ENCODE data around the gene RELCH. TPM values are rescaled to one million over a fixed set of nuclear protein-coding genes. Genes with fewer than 3 reads are reported as not detected.

The RELCH gene
- total RNA-seq, 1 experiment from 2014 or later: 21.6 TPM

GRCh38 chr18:62280786-62281185 lies 93.7 kb downstream of the RELCH start:
- Histone ChIP-seq H3K4me2 (ENCODE audit: low read length) (peak overlapping the region; percentile 77), H4K20me1 (ENCODE audit: low read length) (no peaks in the 10 kb centered on the region), H3K36me3 (ENCODE audit: low read depth, low read length) (peaks cover 7% of the 10 kb centered on the region; the same call in 1 of the 2 replicates), H3K9ac (ENCODE audit: low read length) (no peak overlapping the region), H3K4me1 (ENCODE audit: insufficient read depth, low read length) (peaks cover 29% of the 10 kb centered on the region), H2AFZ (ENCODE audit: low read length) (no peak overlapping the region), H3K9me2 (replicated peaks; ENCODE audit: low read length) (no peaks in the 10 kb centered on the region), H3K9me3 (ENCODE audit: low read length) (no peaks in the 10 kb centered on the region), H3K79me2 (ENCODE audit: low read length) (no peaks in the 10 kb centered on the region), H3K27me3 (ENCODE audit: low read length) (no peaks in the 10 kb centered on the region), H3K4me3 (ENCODE audit: low read length) (no peak overlapping the region), H3K27ac (ENCODE audit: low read length) (no peak overlapping the region), H3F3A (ENCODE audit: low read length, unreplicated experiment) (peaks cover 5% of the 10 kb centered on the region)
- ChIA-PET POLR2A (ENCODE audit: unreplicated experiment) (no interaction called here), CTCF (interaction anchor here (0.8 kb wide), 1 partner anchor 145 kb away, joined by 3 read pairs; no protein-coding TSS in a partner anchor)
- BruUV-seq (replicated peaks): no TSS peak
- no peak for ATAC-seq
- intact Hi-C loops (cut with micrococcal nuclease): loop anchor here (5.0 kb wide), 1 partner anchor 117 kb away; no protein-coding TSS in a partner anchor
- TF ChIP-seq EZH2 (IDR thresholded peaks at IDR 0.05; ENCODE audit: low read length, unreplicated experiment) (no peak), CTCF (conservative IDR thresholded peaks at IDR 0.05; ENCODE audit: low read depth, low read length) (no peak), EZH2phosphoT487 (IDR thresholded peaks at IDR 0.05; ENCODE audit: borderline replicate concordance, low read length) (no peak)
- DNase-seq: no peak

GRCh38 chr18:62281684-62282083 lies 94.6 kb downstream of the RELCH start:
- ATAC-seq: peak; percentile 68
- intact Hi-C loops (cut with micrococcal nuclease): loop anchor here (5.0 kb wide), 1 partner anchor 116 kb away; no protein-coding TSS in a partner anchor
- peaks cover 5% of the 10 kb centered on the region for H3F3A ChIP-seq (ENCODE audit: low read length, unreplicated experiment)
- no peaks in the 10 kb centered on the region for H3K9me2 ChIP-seq (replicated peaks; ENCODE audit: low read length)
- H3K4me3 ChIP-seq (ENCODE audit: low read length): peak overlapping the region; percentile 37; the same call in 1 of the 2 replicates
- no peaks in the 10 kb centered on the region for H4K20me1 ChIP-seq (ENCODE audit: low read length)
- peak overlapping the region; percentile 85 for H3K27ac ChIP-seq (ENCODE audit: low read length)
- no TSS peak for BruUV-seq (replicated peaks)
- H3K9me3 ChIP-seq (ENCODE audit: low read length): no peaks in the 10 kb centered on the region
- POLR2A ChIA-PET (ENCODE audit: unreplicated experiment): no interaction called here
- peaks cover 7% of the 10 kb centered on the region; the same call in 1 of the 2 replicates for H3K36me3 ChIP-seq (ENCODE audit: low read depth, low read length)
- H3K27me3 ChIP-seq (ENCODE audit: low read length): no peaks in the 10 kb centered on the region
- TF ChIP-seq EZH2phosphoT487 (IDR thresholded peaks at IDR 0.05; ENCODE audit: borderline replicate concordance, low read length): no peak
- TF ChIP-seq CTCF (conservative IDR thresholded peaks at IDR 0.05; ENCODE audit: low read depth, low read length): no peak
- no peak for TF ChIP-seq EZH2 (IDR thresholded peaks at IDR 0.05; ENCODE audit: low read length, unreplicated experiment)
- no peak overlapping the region for H2AFZ ChIP-seq (ENCODE audit: low read length)
- H3K4me2 ChIP-seq (ENCODE audit: low read length): peak overlapping the region; percentile 77
- H3K4me1 ChIP-seq (ENCODE audit: insufficient read depth, low read length): peaks cover 29% of the 10 kb centered on the region
- CTCF ChIA-PET: interaction anchor here (0.8 kb wide), 1 partner anchor 144 kb away, joined by 3 read pairs; no protein-coding TSS in a partner anchor
- DNase-seq: peak; percentile 90
- H3K9ac ChIP-seq (ENCODE audit: low read length): peak overlapping the region; percentile 37
- no peaks in the 10 kb centered on the region for H3K79me2 ChIP-seq (ENCODE audit: low read length)

- no peaks in the 10 kb centered on the region for H3K9me3 ChIP-seq (ENCODE audit: low read length)
- H3K4me1 ChIP-seq (ENCODE audit: insufficient read depth, low read length): peaks cover 29% of the 10 kb centered on the region
- CTCF ChIA-PET: no interaction called here
- peak overlapping the region; percentile 85 for H3K27ac ChIP-seq (ENCODE audit: low read length)
- no peaks in the 10 kb centered on the region for H3K27me3 ChIP-seq (ENCODE audit: low read length)
- no peaks in the 10 kb centered on the region for H3K79me2 ChIP-seq (ENCODE audit: low read length)
- no peaks in the 10 kb centered on the region for H3K9me2 ChIP-seq (replicated peaks; ENCODE audit: low read length)
- H3K4me3 ChIP-seq (ENCODE audit: low read length): peak overlapping the region; percentile 37; the same call in 1 of the 2 replicates
- H3K9ac ChIP-seq (ENCODE audit: low read length): peak overlapping the region; percentile 37
- BruUV-seq (replicated peaks): no TSS peak
- intact Hi-C loops (cut with micrococcal nuclease): loop anchor here (5.0 kb wide), 1 partner anchor 115 kb away; no protein-coding TSS in a partner anchor
- peaks cover 5% of the 10 kb centered on the region for H3F3A ChIP-seq (ENCODE audit: low read length, unreplicated experiment)
- H4K20me1 ChIP-seq (ENCODE audit: low read length): no peaks in the 10 kb centered on the region
- no peak overlapping the region for H2AFZ ChIP-seq (ENCODE audit: low read length)
- peak overlapping the region; percentile 77 for H3K4me2 ChIP-seq (ENCODE audit: low read length)
- POLR2A ChIA-PET (ENCODE audit: unreplicated experiment): no interaction called here
- ATAC-seq (peak; percentile 71), DNase-seq (peak; percentile 58)
- H3K36me3 ChIP-seq (ENCODE audit: low read depth, low read length): peaks cover 8% of the 10 kb centered on the region
- no peak for TF ChIP-seq EZH2phosphoT487 (IDR thresholded peaks at IDR 0.05; ENCODE audit: borderline replicate concordance, low read length)
- TF ChIP-seq CTCF (conservative IDR thresholded peaks at IDR 0.05; ENCODE audit: low read depth, low read length): no peak
- TF ChIP-seq EZH2 (IDR thresholded peaks at IDR 0.05; ENCODE audit: low read length, unreplicated experiment): no peak
Observed at GRCh38 chr18:62282188-62282629, 95.2 kb downstream of the RELCH start.

Measured in PC-3 (cell line).